Skeletal muscle satellite cell (primary cell): ENCODE results near the gene RERGL. TPM values are rescaled to one million over a fixed set of nuclear protein-coding genes. Genes with fewer than 3 reads are reported as not detected.

Experiments used
- H3K27me3 ChIP-seq: 2 replicates; pipeline ENCODE4 v1.7.0; 2013; ENCODE audit warnings: low read length; ENCODE audit not compliant: control insufficient read depth, insufficient read depth
- H3K36me3 ChIP-seq: 2 replicates; pipeline ENCODE4 v1.7.0; 2013; ENCODE audit warnings: mild to moderate bottlenecking, control low read depth, low read length; ENCODE audit not compliant: insufficient read depth
- H3K4me1 ChIP-seq: 2 replicates; pipeline ENCODE4 v1.7.0; 2013; ENCODE audit warnings: low read length; ENCODE audit not compliant: control insufficient read depth, insufficient read depth
- H3K4me2 ChIP-seq: 2 replicates; pipeline ENCODE4 v1.7.0; 2013; ENCODE audit warnings: mild to moderate bottlenecking, low read length
- H3K4me3 ChIP-seq: 2 replicates; pipeline ENCODE4 v1.7.0; 2013; ENCODE audit warnings: low read length
- H3K9ac ChIP-seq: 2 replicates; pipeline ENCODE4 v1.7.0; 2013; ENCODE audit warnings: mild to moderate bottlenecking, low read depth, low read length, moderate library complexity
- H3K9me3 ChIP-seq: replicated peaks from 2 replicates; pipeline ENCODE4 v1.7.0; 2013; ENCODE audit warnings: mild to moderate bottlenecking, control low read depth, low read length
- total RNA-seq: library from RNA; depleted of rRNA; stranded (reverse); fragments of >200 nt; gene quantifications from 2 replicates; pipeline ENCODE4 v1.2.3, GENCODE V29; 2012; rRNA removed

The RERGL gene, protein sequence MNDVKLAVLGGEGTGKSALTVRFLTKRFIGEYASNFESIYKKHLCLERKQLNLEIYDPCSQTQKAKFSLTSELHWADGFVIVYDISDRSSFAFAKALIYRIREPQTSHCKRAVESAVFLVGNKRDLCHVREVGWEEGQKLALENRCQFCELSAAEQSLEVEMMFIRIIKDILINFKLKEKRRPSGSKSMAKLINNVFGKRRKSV
- not detected in 2 replicates for total RNA-seq

DNA sequence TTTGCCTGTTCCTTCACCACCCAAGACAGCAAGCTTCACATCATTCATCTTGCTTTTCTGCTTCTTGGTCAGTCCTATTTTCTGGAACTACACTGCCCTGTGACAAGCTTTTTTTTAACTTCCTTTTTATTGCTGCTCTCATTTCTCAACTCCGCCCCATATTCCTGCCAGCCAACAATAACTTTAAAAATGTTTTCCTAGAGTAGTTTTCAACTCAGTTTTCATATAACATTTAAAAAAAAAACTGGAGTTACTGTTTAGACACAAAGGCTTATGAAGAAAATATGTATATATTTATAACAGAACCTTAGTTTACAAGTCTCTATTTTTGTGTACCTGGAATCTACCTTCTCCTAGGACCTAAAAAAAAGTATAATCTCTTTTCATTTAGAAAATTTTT, at the start of gene RERGL:
RERGL (minus strand) TSS at position 101 of the 400 bp plus-strand sequence; CDS start at position 48, 53 bp downstream.
- Histone ChIP-seq H3K36me3 (no peaks in the 10 kb centered on the region), H3K4me3 (no peak within 1 kb of the TSS), H3K4me1 (no peaks in the 10 kb centered on the region), H3K27me3 (no peaks in the 10 kb centered on the region), H3K9ac (no peak within 1 kb of the TSS), H3K4me2 (no peak within 1 kb of the TSS), H3K9me3 (no peaks in the 10 kb centered on the region)

DNA sequence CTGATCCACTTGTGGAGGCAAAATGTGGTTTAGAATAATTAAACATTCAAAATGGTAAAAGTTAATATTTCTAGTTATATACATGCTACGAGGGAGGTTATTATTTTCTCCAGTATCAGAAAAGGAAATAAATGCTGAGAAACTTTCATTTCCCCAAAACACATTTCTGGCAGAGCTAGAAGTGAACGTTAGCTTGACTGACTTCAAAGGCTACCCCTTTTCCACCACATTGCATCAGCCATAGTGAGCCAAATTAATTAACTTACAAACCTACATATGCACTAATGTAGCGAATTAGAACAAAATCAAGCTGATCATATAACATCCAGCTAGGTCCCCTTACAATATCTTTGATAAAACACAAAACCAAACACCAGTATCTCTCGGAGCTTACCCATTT, 49.3 kb upstream of the RERGL start:
- peaks cover 18% of the 10 kb centered on the region for H3K4me1 ChIP-seq
- H3K9me3 ChIP-seq, result no peaks in the 10 kb centered on the region
- H3K36me3 ChIP-seq, result no peaks in the 10 kb centered on the region
- no peak overlapping the region for H3K4me3 ChIP-seq
- H3K27me3 ChIP-seq, result no peaks in the 10 kb centered on the region
- no peak overlapping the region for H3K4me2 ChIP-seq
- H3K9ac ChIP-seq, result no peak overlapping the region

DNA sequence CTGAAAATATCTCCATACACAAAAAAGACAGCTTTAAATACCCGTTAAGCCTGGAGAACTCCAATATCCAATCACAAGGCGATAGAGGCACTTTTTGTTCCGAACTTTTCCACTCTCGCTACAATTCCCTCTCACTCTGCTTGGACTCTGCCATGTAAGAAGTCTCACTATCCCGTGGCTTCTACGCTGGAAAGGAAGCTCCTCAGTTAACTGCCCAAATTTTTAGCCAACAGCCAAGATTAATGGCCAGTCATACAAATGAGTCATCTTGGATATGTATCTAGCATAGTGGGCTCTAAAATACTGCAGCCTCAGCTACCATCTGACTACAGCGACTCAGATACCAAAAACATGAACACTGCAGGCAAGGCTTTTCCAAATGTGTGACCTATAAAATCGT, 45.5 kb upstream of the RERGL start:
- Histone ChIP-seq H3K4me1 (peaks cover 4% of the 10 kb centered on the region), H3K36me3 (no peaks in the 10 kb centered on the region), H3K9me3 (no peaks in the 10 kb centered on the region), H3K4me3 (no peak overlapping the region), H3K27me3 (no peaks in the 10 kb centered on the region), H3K9ac (no peak overlapping the region), H3K4me2 (no peak overlapping the region)

DNA sequence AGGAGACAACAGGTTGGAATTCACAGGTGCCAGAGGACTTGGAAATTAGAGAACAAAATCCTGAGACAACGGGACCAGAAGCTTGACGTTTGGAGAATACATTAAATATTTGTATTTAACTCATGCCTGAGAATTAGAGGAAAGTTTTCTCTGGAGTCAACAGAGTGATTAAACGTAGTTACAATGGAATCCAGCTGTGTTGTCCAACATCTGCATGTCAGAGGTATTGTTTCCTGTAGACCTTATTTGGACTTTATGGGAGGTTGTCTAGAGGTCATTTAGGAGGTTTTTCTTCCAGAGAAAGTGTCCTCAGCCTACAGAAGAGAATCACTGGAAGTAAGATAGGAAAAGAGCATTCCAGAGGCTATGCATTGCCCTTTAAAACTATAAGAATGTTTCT, 45.1 kb upstream of the RERGL start:
- H3K36me3 ChIP-seq, result no peaks in the 10 kb centered on the region
- H3K4me1 ChIP-seq, result no peaks in the 10 kb centered on the region
- no peaks in the 10 kb centered on the region for H3K9me3 ChIP-seq
- no peak overlapping the region for H3K4me3 ChIP-seq
- H3K27me3 ChIP-seq, result no peaks in the 10 kb centered on the region
- no peak overlapping the region for H3K9ac ChIP-seq
- H3K4me2 ChIP-seq, result no peak overlapping the region

DNA sequence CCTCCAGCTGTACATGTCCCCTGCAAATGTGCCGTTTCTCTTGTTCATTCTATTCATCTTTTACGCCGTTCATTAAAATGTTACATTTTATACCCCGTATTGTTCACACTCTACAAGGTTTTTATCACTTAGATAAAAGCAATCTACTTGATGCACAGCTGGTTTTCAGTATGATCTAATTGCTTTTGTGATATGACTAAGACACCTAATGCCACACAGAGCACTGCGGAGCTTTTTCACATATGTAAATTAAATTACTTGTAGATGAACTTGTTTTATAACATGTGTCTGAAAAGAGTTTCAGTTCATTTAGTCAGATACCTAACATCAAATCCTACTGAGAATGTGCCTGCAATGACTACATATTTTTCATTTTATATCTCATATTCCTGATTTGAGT, 40.9 kb upstream of the RERGL start:
- H3K9ac ChIP-seq, result no peak overlapping the region
- no peaks in the 10 kb centered on the region for H3K36me3 ChIP-seq
- H3K4me2 ChIP-seq, result no peak overlapping the region
- no peaks in the 10 kb centered on the region for H3K4me1 ChIP-seq
- H3K4me3 ChIP-seq, result no peak overlapping the region
- no peaks in the 10 kb centered on the region for H3K9me3 ChIP-seq
- H3K27me3 ChIP-seq, result no peaks in the 10 kb centered on the region

DNA sequence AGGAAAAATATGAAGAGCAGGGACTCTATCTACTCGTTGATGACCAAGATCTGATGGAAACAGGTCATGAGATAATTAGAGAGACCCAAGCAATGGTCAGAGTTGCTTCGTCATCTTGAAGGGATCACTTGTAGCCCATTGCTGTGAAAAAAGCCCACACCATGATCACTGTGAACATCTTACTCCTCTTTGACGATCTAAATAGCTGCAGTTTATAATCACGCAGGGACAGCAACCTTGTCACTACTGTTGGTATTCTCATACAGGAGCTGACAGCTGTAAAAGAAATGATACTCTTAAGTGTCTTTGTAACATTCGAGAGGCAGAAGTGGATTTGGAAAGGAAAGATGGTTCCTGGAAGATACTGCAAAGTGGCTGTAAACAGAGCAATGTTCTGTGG, 33.7 kb upstream of the RERGL start:
- no peaks in the 10 kb centered on the region for H3K27me3 ChIP-seq
- no peaks in the 10 kb centered on the region for H3K9me3 ChIP-seq
- no peak overlapping the region for H3K4me2 ChIP-seq
- H3K9ac ChIP-seq, result no peak overlapping the region
- no peaks in the 10 kb centered on the region for H3K4me1 ChIP-seq
- no peaks in the 10 kb centered on the region for H3K36me3 ChIP-seq
- H3K4me3 ChIP-seq, result no peak overlapping the region

DNA sequence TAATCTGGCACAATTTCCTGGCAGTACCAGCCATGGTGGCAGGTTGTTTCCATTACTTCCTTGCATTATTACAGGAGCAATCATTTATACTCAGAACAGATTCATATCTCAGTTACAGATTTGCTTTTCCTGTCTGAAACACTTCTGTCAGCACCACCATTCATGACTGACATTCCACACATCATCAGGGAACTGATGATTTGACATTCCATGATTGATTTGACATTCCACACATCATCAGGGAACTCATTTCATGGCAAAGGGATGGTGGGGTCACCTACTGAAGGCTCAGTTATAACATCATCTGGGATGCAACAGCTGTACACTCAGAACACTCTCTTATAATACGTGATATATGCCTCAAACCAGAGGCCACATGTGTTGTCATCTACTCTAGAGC, 30.9 kb upstream of the RERGL start:
- no peak overlapping the region for H3K9ac ChIP-seq
- no peak overlapping the region for H3K4me2 ChIP-seq
- no peaks in the 10 kb centered on the region for H3K4me1 ChIP-seq
- H3K27me3 ChIP-seq, result no peaks in the 10 kb centered on the region
- no peak overlapping the region for H3K4me3 ChIP-seq
- no peaks in the 10 kb centered on the region for H3K9me3 ChIP-seq
- no peaks in the 10 kb centered on the region for H3K36me3 ChIP-seq

DNA sequence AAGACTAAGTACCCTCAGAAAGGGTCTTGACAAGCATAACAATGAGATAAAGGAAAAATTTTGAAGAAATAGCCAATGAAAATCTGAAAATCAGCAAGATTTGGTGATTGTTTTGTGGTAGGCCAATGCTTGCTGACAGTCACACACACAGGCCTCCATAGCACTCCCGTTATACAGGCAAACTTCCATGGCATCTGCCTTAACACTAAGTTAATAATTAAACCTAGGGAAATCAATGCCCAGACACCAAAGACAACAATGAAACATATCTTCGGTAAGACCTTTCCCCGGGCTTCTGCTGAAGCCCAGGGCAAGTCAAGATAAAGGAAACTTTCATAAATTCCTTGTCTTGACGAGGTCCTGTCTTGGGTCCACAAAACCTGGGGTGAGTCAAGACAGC, 18.6 kb upstream of the RERGL start:
- H3K36me3 ChIP-seq, result no peaks in the 10 kb centered on the region
- no peaks in the 10 kb centered on the region for H3K27me3 ChIP-seq
- H3K4me1 ChIP-seq, result no peaks in the 10 kb centered on the region
- H3K4me2 ChIP-seq, result no peak overlapping the region
- no peak overlapping the region for H3K9ac ChIP-seq
- H3K9me3 ChIP-seq, result no peaks in the 10 kb centered on the region
- no peak overlapping the region for H3K4me3 ChIP-seq

DNA sequence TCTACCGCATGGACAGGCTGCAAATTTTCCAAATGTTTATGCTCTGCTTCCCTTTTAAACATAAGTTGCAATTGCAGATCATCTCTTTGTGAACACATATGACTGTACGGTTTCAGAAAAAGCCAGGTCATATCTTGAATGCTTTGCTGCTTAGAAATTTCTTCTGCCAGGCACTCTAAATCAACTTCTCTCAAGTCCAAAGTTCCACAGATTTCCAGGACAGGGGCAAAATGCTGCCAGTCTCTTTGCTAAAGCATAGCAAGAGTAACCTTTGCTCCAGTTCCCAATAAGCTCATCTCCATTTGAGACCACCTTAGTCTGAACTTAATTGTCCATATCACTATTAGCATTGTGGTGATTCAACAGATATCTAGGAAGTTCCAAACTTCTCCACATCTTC, 13.6 kb upstream of the RERGL start:
- no peaks in the 10 kb centered on the region for H3K36me3 ChIP-seq
- H3K27me3 ChIP-seq, result no peaks in the 10 kb centered on the region
- no peaks in the 10 kb centered on the region for H3K4me1 ChIP-seq
- H3K9ac ChIP-seq, result no peak overlapping the region
- no peak overlapping the region for H3K4me2 ChIP-seq
- no peak overlapping the region for H3K4me3 ChIP-seq
- no peaks in the 10 kb centered on the region for H3K9me3 ChIP-seq

DNA sequence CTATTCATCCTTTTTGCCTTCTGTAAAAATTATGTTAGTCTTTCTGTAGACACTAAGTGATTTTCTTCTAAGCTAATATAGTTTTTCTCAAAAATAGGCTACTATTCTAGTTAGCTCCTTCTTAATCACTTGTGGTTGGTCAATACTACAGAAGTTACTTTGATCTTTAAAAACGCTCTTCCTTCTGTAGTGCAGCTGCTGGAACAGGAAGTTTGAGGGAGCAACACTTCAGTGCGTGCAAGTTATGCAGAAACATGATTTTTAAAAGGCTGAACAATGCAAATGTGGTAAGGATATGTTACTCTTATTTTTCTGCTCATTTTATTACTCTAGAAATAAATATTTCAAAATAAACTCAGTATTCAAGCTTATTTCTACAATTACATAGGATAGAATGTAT, 11.1 kb upstream of the RERGL start:
- Histone ChIP-seq H3K9me3 (no peaks in the 10 kb centered on the region), H3K27me3 (no peaks in the 10 kb centered on the region), H3K36me3 (no peaks in the 10 kb centered on the region), H3K4me2 (no peak overlapping the region), H3K4me3 (no peak overlapping the region), H3K9ac (no peak overlapping the region), H3K4me1 (no peaks in the 10 kb centered on the region)

DNA sequence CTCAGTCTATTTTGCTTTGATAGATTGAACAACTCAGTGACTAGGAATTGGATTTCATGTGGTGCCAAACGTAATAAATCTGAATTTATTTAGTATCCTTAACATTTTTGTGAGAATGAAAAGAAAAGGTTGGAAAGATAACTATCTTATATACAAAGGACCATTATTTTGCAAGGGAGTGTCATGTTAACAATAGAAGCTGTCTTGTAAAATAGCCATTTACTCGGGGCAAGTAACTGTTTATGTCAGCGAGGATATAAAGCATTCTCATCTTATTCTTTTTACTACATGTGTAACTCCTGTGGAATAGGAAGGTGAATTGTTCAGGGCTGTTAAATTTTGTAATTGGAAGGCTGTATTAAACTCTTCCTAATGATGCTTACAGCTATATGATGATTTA, 5.9 kb downstream of the RERGL start:
- H3K27me3 ChIP-seq, result no peaks in the 10 kb centered on the region
- H3K4me2 ChIP-seq, result no peak overlapping the region
- no peaks in the 10 kb centered on the region for H3K9me3 ChIP-seq
- H3K36me3 ChIP-seq, result no peaks in the 10 kb centered on the region
- peaks cover 3% of the 10 kb centered on the region for H3K4me1 ChIP-seq
- H3K9ac ChIP-seq, result no peak overlapping the region
- H3K4me3 ChIP-seq, result no peak overlapping the region

DNA sequence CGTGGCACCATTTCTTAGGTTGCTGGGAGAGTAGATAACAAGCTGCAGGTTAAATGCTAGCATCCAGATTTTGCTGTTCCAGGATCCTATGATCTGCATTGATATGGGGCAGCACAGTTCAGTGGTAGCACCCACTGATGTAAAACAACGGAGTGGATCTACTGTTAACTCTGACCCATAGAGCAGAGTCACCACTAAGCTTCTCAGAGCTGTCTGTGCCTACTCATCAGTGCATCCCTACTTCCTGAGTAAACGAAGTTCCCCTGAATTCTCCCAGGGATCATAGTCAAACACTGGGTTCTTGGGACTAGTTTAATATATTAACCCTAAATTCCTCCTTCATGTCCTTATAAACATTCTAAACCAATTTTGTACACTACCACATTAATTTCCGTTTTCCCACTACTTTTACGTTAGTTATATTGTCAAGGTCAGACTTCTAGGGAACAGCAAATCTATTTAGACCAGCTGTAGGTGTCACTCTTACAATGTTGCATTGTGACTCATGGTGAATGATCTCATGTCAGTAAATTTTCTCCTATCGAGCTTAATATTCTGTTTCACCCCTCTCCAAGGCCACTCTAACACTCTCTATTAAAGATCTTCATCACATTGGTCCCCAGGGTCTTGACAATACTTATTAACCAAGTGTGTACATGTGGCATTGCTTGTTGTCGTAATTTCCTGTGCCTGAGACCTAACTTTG, 10.3 kb downstream of the RERGL start:
- H3K27me3 ChIP-seq, result no peaks in the 10 kb centered on the region
- no peak overlapping the region for H3K9ac ChIP-seq
- peaks cover 6% of the 10 kb centered on the region for H3K4me1 ChIP-seq
- no peak overlapping the region for H3K4me3 ChIP-seq
- H3K36me3 ChIP-seq, result no peaks in the 10 kb centered on the region
- no peak overlapping the region for H3K4me2 ChIP-seq
- H3K9me3 ChIP-seq, result no peaks in the 10 kb centered on the region
